Adrenal gland (tissue), 5 donors: ENCODE measurements around the gene KIAA1671.

Experiments
- CTCF ChIP-seq, 6 experiments: fragments of 450-650 bp in 4 of 6; fragments of 200-600 bp in 2 of 6; sonication (generic) in 1 of 6; IDR thresholded peaks; 1 replicate in 5 of 6; 2 replicates in 1 of 6; pipeline versions ENCODE4 v1.5.1 to v1.8.0; 2016 to 2021; ENCODE audit warnings: antibody characterized with exemption in 6 of 6, mild to moderate bottlenecking in 2 of 6, moderate library complexity in 1 of 6
- POLR2A ChIP-seq, 2 donors: fragments of 450-650 bp; IDR thresholded peaks; one replicate each; pipeline ENCODE4 v1.6.1; 2017; ENCODE audit warnings: antibody characterized with exemption in 2 of 2, mild to moderate bottlenecking in 2 of 2, moderate library complexity in 1 of 2
- donor health status: DM: no; HTN: no; CAD: no.

GRCh38 chr22:25113316-25113721 is 160.8 kb downstream of the KIAA1671 start:
- no peak for TF ChIP-seq CTCF (IDR thresholded peaks at IDR 0.05)
- TF ChIP-seq POLR2A (IDR thresholded peaks at IDR 0.05) = no peak
